Left lung (tissue), 10 donors: ENCODE results near the gene NUMBL. TPM values are rescaled to one million over a fixed set of nuclear protein-coding genes. Genes with fewer than 3 reads are reported as not detected.

Source experiments
- ATAC-seq: fragments of 200-7000 bp; cut with Tn5 transposase; one replicate; pipeline ENCODE4 v1.9.1; 2020; ENCODE audit warnings: moderate library complexity
- DNase-seq, 4 donors: peaks; one replicate each; pipeline ENCODE4 v3.0.0-alpha.2; 2013 to 2020
- H3K27ac ChIP-seq, 2 donors: fragments of 200-600 bp; sonication (generic) in 1 of 2; one replicate each; pipeline versions ENCODE4 v1.5.0 to v1.8.0; 2020 to 2021
- H3K27me3 ChIP-seq, 2 donors: fragments of 200-600 bp; sonication (generic) in 1 of 2; one replicate each; pipeline versions ENCODE4 v1.5.0 to v1.8.0; 2020 to 2021
- H3K36me3 ChIP-seq, 2 donors: fragments of 200-600 bp; sonication (generic) in 1 of 2; one replicate each; pipeline versions ENCODE4 v1.5.0 to v1.8.0; 2020 to 2021
- H3K4me1 ChIP-seq, 2 donors: fragments of 200-600 bp; one replicate each; pipeline ENCODE4 v1.8.0; 2021
- H3K4me3 ChIP-seq, 2 donors: fragments of 200-600 bp; sonication (generic) in 1 of 2; one replicate each; pipeline versions ENCODE4 v1.5.0 to v1.8.0; 2020 to 2021; ENCODE audit warnings: mild to moderate bottlenecking in 1 of 2
- H3K9me3 ChIP-seq, 2 donors: fragments of 200-600 bp; sonication (generic) in 1 of 2; one replicate each; pipeline versions ENCODE4 v1.5.0 to v1.8.0; 2020 to 2021
- CTCF ChIP-seq, 2 donors: fragments of 200-600 bp; sonication (generic) in 1 of 2; IDR thresholded peaks; one replicate each; pipeline versions ENCODE4 v1.5.0 to v1.8.0; 2021; ENCODE audit warnings: antibody characterized with exemption in 2 of 2
- intact Hi-C, 2 donors: fragments of 100-400 bp; cut with DNase I; formaldehyde crosslinking; loops; one replicate each; pipeline versions ENCODE4 v1.11.2 to v1.14.2; 2022
- polyA plus RNA-seq, 6 donors: library from polyadenylated mRNA; unstranded; fragments of 120-200 nt; gene quantifications; one replicate each; pipeline ENCODE4 v1.2.1, GENCODE V29; 2013; ENCODE audit not compliant: insufficient read length in 6 of 6
- total RNA-seq, 2 donors: library from RNA; stranded (reverse); fragmentation: NEBNext Ultra II Directional; extraction: Animal tissue kit (Norgen Biotek cat#: 25700); gene quantifications; one replicate each; pipeline ENCODE4 v1.2.1, GENCODE V29; 2021
- donor health status: DM: no; HTN: yes; CAD: no.
- donor health status: DM: no; HTN: no; CAD: no.

The NUMBL gene
- total and polyA plus RNA-seq, 8 donors, result 12.8 to 30.2 (median 16.3) TPM

GRCh38 chr19:40672573-40673299 is 17.7 kb downstream of the NUMBL start:
- intact Hi-C loops, result no loop called here
- Histone ChIP-seq H3K27me3 (no peaks in the 10 kb centered on the region), H3K9me3 (peaks cover 0 to 5% of the 10 kb centered on the region in 2 donors), H3K27ac (no peak overlapping the region), H3K4me3 (no peak overlapping the region), H3K36me3 (peaks cover 0 to 85% of the 10 kb centered on the region in 2 donors), H3K4me1 (no peaks in the 10 kb centered on the region)
- ATAC-seq (no peak), DNase-seq (no peak)
- no peak for TF ChIP-seq CTCF (IDR thresholded peaks at IDR 0.05)

- Histone ChIP-seq H3K36me3 (peaks cover 0 to 85% of the 10 kb centered on the region in 2 donors), H3K9me3 (peaks cover 0 to 5% of the 10 kb centered on the region in 2 donors), H3K27me3 (no peaks in the 10 kb centered on the region), H3K4me1 (no peaks in the 10 kb centered on the region), H3K4me3 (no peak overlapping the region), H3K27ac (no peak overlapping the region)
- ATAC-seq, result no peak
- intact Hi-C loops, result no loop called here
- no peak for DNase-seq
- TF ChIP-seq CTCF (IDR thresholded peaks at IDR 0.05), result no peak
Observed at GRCh38 chr19:40672038-40672437, 18.4 kb downstream of the NUMBL start.

GRCh38 chr19:40671404-40671803 is 19.0 kb downstream of the NUMBL start:
- intact Hi-C loops, result no loop called here
- Histone ChIP-seq H3K4me3 (no peak overlapping the region), H3K36me3 (peaks cover 0 to 80% of the 10 kb centered on the region in 2 donors), H3K27ac (no peak overlapping the region), H3K4me1 (no peaks in the 10 kb centered on the region), H3K27me3 (no peaks in the 10 kb centered on the region), H3K9me3 (peaks cover 0 to 5% of the 10 kb centered on the region in 2 donors)
- ATAC-seq, result no peak
- TF ChIP-seq CTCF (IDR thresholded peaks at IDR 0.05), result no peak
- DNase-seq, result no peak

- Histone ChIP-seq H3K4me3 (no peak overlapping the region), H3K27ac (no peak overlapping the region), H3K9me3 (peaks cover 0 to 5% of the 10 kb centered on the region in 2 donors), H3K27me3 (no peaks in the 10 kb centered on the region), H3K36me3 (peaks cover 0 to 72% of the 10 kb centered on the region in 2 donors), H3K4me1 (peaks cover 0 to 1% of the 10 kb centered on the region in 2 donors)
- DNase-seq (no peak), ATAC-seq (no peak)
- TF ChIP-seq CTCF (IDR thresholded peaks at IDR 0.05), result no peak
- intact Hi-C loops, result loop anchor here in 1 of 2 donors (10.0 kb wide), 1 partner anchor 476 kb away; no protein-coding TSS in a partner anchor
Observed at GRCh38 chr19:40668991-40669614, 21.3 kb downstream of the NUMBL start.

GRCh38 chr19:40667602-40668001 is 22.8 kb downstream of the NUMBL start:
- Histone ChIP-seq H3K9me3 (peaks cover 0 to 5% of the 10 kb centered on the region in 2 donors), H3K4me1 (peaks cover 0 to 15% of the 10 kb centered on the region in 2 donors), H3K27me3 (no peaks in the 10 kb centered on the region), H3K36me3 (peaks cover 0 to 57% of the 10 kb centered on the region in 2 donors), H3K27ac (no peak overlapping the region), H3K4me3 (no peak overlapping the region)
- DNase-seq (no peak), ATAC-seq (no peak)
- TF ChIP-seq CTCF (IDR thresholded peaks at IDR 0.05), result no peak
- intact Hi-C loops, result loop anchor here in 1 of 2 donors (10.0 kb wide), 1 partner anchor 477 kb away; no protein-coding TSS in a partner anchor
